H1 (cell line): ENCODE data around the gene BPIFB2. TPM values are rescaled to one million over a fixed set of nuclear protein-coding genes. Genes with fewer than 3 reads are reported as not detected.

Experiments
- CTCF ChIA-PET: fragments of 300-600 bp; sonication (Branson Sonifier 250); formaldehyde crosslinking; loops from one replicate; lab custom pipeline; 2021; ENCODE audit not compliant: partially characterized antibody; lab: Charles Lee
- POLR2A ChIA-PET: fragments of 300-600 bp; sonication (Branson Sonifier 250); formaldehyde crosslinking; loops from one replicate; lab custom pipeline; 2021; ENCODE audit warnings: inconsistent platforms; ENCODE audit not compliant: partially characterized antibody; lab: Charles Lee
- DNase-seq, 2 experiments: peaks; one replicate each; pipeline versions ENCODE4 v3.0.0 to v3.0.0-alpha.2; 2010 to 2022; ENCODE audit warnings: low spot score in 2 of 2, low read depth in 1 of 2, mixed read lengths in 1 of 2
- FAIRE-seq: peaks from 2 replicates; lab custom pipeline; 2011; peaks lifted over from hg19 to GRCh38; lab: Jason Lieb, UNC
- H2AFZ ChIP-seq: 2 replicates; pipeline ENCODE4 v1.8.1; 2012; ENCODE audit warnings: low read length, inconsistent platforms
- H2AK5ac ChIP-seq: 2 replicates; pipeline ENCODE4 v1.6.1; 2013; ENCODE audit warnings: low read depth, low read length
- H2BK120ac ChIP-seq: replicated peaks from 2 replicates; pipeline ENCODE3; 2013; ENCODE audit warnings: low read depth, low read length, inconsistent platforms
- H2BK12ac ChIP-seq: 2 replicates; pipeline ENCODE4 v1.6.1; 2013; ENCODE audit warnings: low read depth, low read length
- H2BK15ac ChIP-seq: 2 replicates; pipeline ENCODE4 v1.6.1; 2013; ENCODE audit warnings: low read length
- H2BK20ac ChIP-seq: 2 replicates; pipeline ENCODE4 v1.6.1; 2013; ENCODE audit warnings: low read length
- H2BK5ac ChIP-seq: 2 replicates; pipeline ENCODE4 v1.6.1; 2013; ENCODE audit warnings: low read depth, low read length
- H3K14ac ChIP-seq: 2 replicates; pipeline ENCODE4 v1.6.1; 2013; ENCODE audit warnings: inconsistent platforms; ENCODE audit not compliant: insufficient read length
- H3K18ac ChIP-seq: 2 replicates; pipeline ENCODE4 v1.6.1; 2013; ENCODE audit warnings: low read length; ENCODE audit errors: extremely low read depth
- H3K23ac ChIP-seq: 2 replicates; pipeline ENCODE4 v1.6.1; 2013; ENCODE audit warnings: inconsistent platforms; ENCODE audit not compliant: insufficient read length
- H3K23me2 ChIP-seq: 2 replicates; pipeline ENCODE4 v1.6.1; 2013; ENCODE audit warnings: low read depth, low read length
- H3K27ac ChIP-seq: 2 replicates; pipeline ENCODE4 v1.6.1; 2011; ENCODE audit warnings: low read depth, low read length, inconsistent platforms
- H3K27me3 ChIP-seq, 4 experiments: replicated peaks in 1 of 4; 1 replicate in 1 of 4; 2 replicates in 3 of 4; pipeline versions ENCODE4 v1.6.1 to v1.8.1; 2011 to 2013; ENCODE audit warnings: low read length in 3 of 4, mild to moderate bottlenecking in 3 of 4, inconsistent platforms in 2 of 4, mixed read lengths in 2 of 4, moderate library complexity in 1 of 4; ENCODE audit not compliant: control insufficient read depth in 3 of 4, insufficient read depth in 3 of 4; ENCODE audit errors: extremely low read depth in 1 of 4
- H3K36me3 ChIP-seq, 4 experiments: 2 replicates each; pipeline versions ENCODE4 v1.6.1 to v1.8.1; 2011 to 2013; ENCODE audit warnings: mild to moderate bottlenecking in 4 of 4, low read length in 3 of 4, moderate library complexity in 2 of 4, control low read depth in 1 of 4, inconsistent platforms in 1 of 4; ENCODE audit not compliant: insufficient read depth in 4 of 4, control insufficient read depth in 2 of 4
- H3K4ac ChIP-seq: replicated peaks from 2 replicates; pipeline ENCODE3; 2013; ENCODE audit warnings: low read length, low read depth, mixed read lengths, inconsistent platforms; ENCODE audit not compliant: insufficient read length
- H3K4me1 ChIP-seq, 4 experiments: replicated peaks in 1 of 4; 1 replicate in 1 of 4; 2 replicates in 3 of 4; pipeline versions ENCODE4 v1.6.1 to v1.8.1; 2011 to 2013; ENCODE audit warnings: low read length in 3 of 4, inconsistent platforms in 2 of 4, mixed read lengths in 1 of 4; ENCODE audit not compliant: insufficient read depth in 4 of 4, control insufficient read depth in 3 of 4
- H3K4me2 ChIP-seq, 2 experiments: 2 replicates each; pipeline versions ENCODE4 v1.6.1 to v1.8.1; 2011 to 2013; ENCODE audit warnings: low read depth in 2 of 2, low read length in 2 of 2, control low read depth in 1 of 2, inconsistent platforms in 1 of 2, mild to moderate bottlenecking in 1 of 2; ENCODE audit not compliant: insufficient read depth in 1 of 2
- H3K4me3 ChIP-seq, 4 experiments: fragments of 200-600, 300-600 bp in 1 of 4; sonication (generic), shearing (Covaris generic), sonication (Bioruptor Twin) in 1 of 4; 2 replicates each; pipeline versions ENCODE4 v1.5.1 to v1.8.1; 2011 to 2016; ENCODE audit warnings: low read length in 4 of 4, low read depth in 3 of 4, control low read depth in 2 of 4, inconsistent platforms in 2 of 4, mild to moderate bottlenecking in 2 of 4, mixed read lengths in 1 of 4, moderate library complexity in 1 of 4; ENCODE audit not compliant: insufficient read depth in 2 of 4; ENCODE audit errors: extremely low read depth in 1 of 4
- H3K56ac ChIP-seq: replicated peaks from 2 replicates; pipeline ENCODE3; 2013; ENCODE audit warnings: low read depth, mild to moderate bottlenecking, mixed read lengths, low read length, inconsistent platforms; ENCODE audit not compliant: insufficient read length
- H3K79me1 ChIP-seq: 2 replicates; pipeline ENCODE4 v1.6.1; 2013; ENCODE audit warnings: low read depth, low read length, control low read depth
- H3K79me2 ChIP-seq, 2 experiments: 2 replicates each; pipeline versions ENCODE4 v1.6.1 to v1.8.1; 2012 to 2013; ENCODE audit warnings: low read length in 2 of 2, mild to moderate bottlenecking in 2 of 2, inconsistent platforms in 1 of 2; ENCODE audit not compliant: insufficient read depth in 2 of 2, control insufficient read depth in 1 of 2
- H3K9ac ChIP-seq, 4 experiments: replicated peaks in 1 of 4; 1 replicate in 1 of 4; 2 replicates in 3 of 4; pipeline versions ENCODE4 v1.6.1 to v1.8.1; 2011 to 2013; ENCODE audit warnings: low read depth in 3 of 4, low read length in 3 of 4, control low read depth in 2 of 4, mild to moderate bottlenecking in 2 of 4, moderate library complexity in 2 of 4, inconsistent platforms in 1 of 4; ENCODE audit errors: extremely low read depth in 1 of 4
- H3K9me3 ChIP-seq, 2 experiments: 2 replicates each; pipeline versions ENCODE4 v1.6.1 to v1.8.1; 2012 to 2013; ENCODE audit warnings: mild to moderate bottlenecking in 2 of 2, moderate library complexity in 2 of 2, control low read depth in 1 of 2, inconsistent platforms in 1 of 2, low read depth in 1 of 2, low read length in 1 of 2, mixed read lengths in 1 of 2; ENCODE audit not compliant: insufficient read depth in 2 of 2
- H4K20me1 ChIP-seq, 2 experiments: replicated peaks in 1 of 2; 2 replicates each; pipeline versions ENCODE3 to v1.8.1; 2011 to 2013; ENCODE audit warnings: inconsistent platforms in 2 of 2, low read length in 2 of 2, mild to moderate bottlenecking in 1 of 2; ENCODE audit not compliant: insufficient read depth in 2 of 2, control insufficient read depth in 1 of 2
- H4K5ac ChIP-seq: 2 replicates; pipeline ENCODE4 v1.6.1; 2013; ENCODE audit warnings: low read length, low read depth, mixed read lengths, inconsistent platforms; ENCODE audit not compliant: insufficient read length
- H4K8ac ChIP-seq: 2 replicates; pipeline ENCODE4 v1.8.0; 2013; ENCODE audit warnings: mild to moderate bottlenecking, moderate library complexity, low read length, inconsistent platforms; ENCODE audit not compliant: insufficient read depth; ENCODE audit errors: extremely low read depth
- H4K91ac ChIP-seq: replicated peaks from 2 replicates; pipeline ENCODE3; 2013; ENCODE audit warnings: low read length, mixed read lengths, inconsistent platforms; ENCODE audit not compliant: insufficient read length
- CBX5 ChIP-seq: fragments of 300-800, 300-1000 bp; sonication (generic); IDR thresholded peaks from 2 replicates; pipeline ENCODE4 v1.7.1; 2016; ENCODE audit warnings: antibody characterized with exemption, low read length, low read depth
- E2F6 ChIP-seq: IDR thresholded peaks from 2 replicates; pipeline ENCODE4 v1.6.1; 2012; ENCODE audit warnings: inconsistent platforms
- NRF1 ChIP-seq: IDR thresholded peaks from 2 replicates; pipeline ENCODE4 v1.6.1; 2011; ENCODE audit warnings: mild to moderate bottlenecking, low read depth, low read length, improper control_type of control experiment
- RFX5 ChIP-seq: IDR thresholded peaks from 2 replicates; pipeline ENCODE4 v1.6.1; 2011; ENCODE audit warnings: low read depth, low read length, improper control_type of control experiment, borderline replicate concordance
- SP2 ChIP-seq: IDR thresholded peaks from 2 replicates; pipeline ENCODE4 v1.6.1; 2012; ENCODE audit warnings: mild to moderate bottlenecking, low read length, inconsistent platforms
- TEAD4 ChIP-seq: IDR thresholded peaks from 2 replicates; pipeline ENCODE4 v1.6.1; 2012; ENCODE audit warnings: low read depth, low read length, inconsistent platforms, mixed read lengths
- WGBS, 2 experiments: shearing (Covaris generic) in 1 of 2; methylation state at CpG; one replicate each; pipeline versions ENCODE4 v1.1.6 to v1.1.7; 2013 to 2015; ENCODE audit warnings: low lambda C conversion rate in 2 of 2, mixed read lengths in 2 of 2, inconsistent platforms in 1 of 2, low coverage in 1 of 2, missing lambda C conversion rate in 1 of 2; ENCODE audit not compliant: insufficient replicate concordance in 2 of 2, insufficient coverage in 1 of 2, insufficient read length in 1 of 2; ENCODE audit errors: extremely low coverage in 1 of 2, missing lambda C conversion rate in 1 of 2; 5-methylcytosine and 5-hydroxymethylcytosine counted together
- polyA plus RNA-seq, 7 experiments: library from polyadenylated mRNA; depleted of rRNA in 3 of 7; stranded (reverse) in 5 of 7; unstranded in 2 of 7; fragments of >200 nt in 5 of 7; fragments of 200-250 nt in 2 of 7; gene quantifications; 1 replicate in 5 of 7; 2 replicates in 1 of 7; 4 replicates in 1 of 7; pipeline versions ENCODE4 v1.2.1 to v1.2.3, GENCODE V29; 2011 to 2013; ENCODE audit warnings: missing spikeins in 2 of 7, mixed read lengths in 2 of 7
- total RNA-seq: library from RNA; stranded (reverse); fragmentation: NEBNext Ultra II Directional; extraction: Animal tissue kit (Norgen Biotek cat#: 25700); gene quantifications from 2 replicates; pipeline ENCODE4 v1.2.1, GENCODE V29; 2021

BPIFB2 gene
- total and polyA plus RNA-seq, 2 of the 8 experiments (the other 6 are each of a cell fraction or from before 2014, with no cell fraction given) = not detected

- DNase-seq = peak in 1 of 2 experiments; percentile 55
- no peak overlapping the region for H3K56ac ChIP-seq
- no peak overlapping the region for H3K27ac ChIP-seq
- no peak overlapping the region for H2BK5ac ChIP-seq
- no peak overlapping the region for H3K23ac ChIP-seq
- H3K14ac ChIP-seq = no peak overlapping the region
- no peak overlapping the region for H4K5ac ChIP-seq
- no peaks in the 10 kb centered on the region for H3K36me3 ChIP-seq
- ChIA-PET CTCF (interaction anchor here (3.8 kb wide), 1 partner anchor 36 kb away, joined by 13 read pairs; no protein-coding TSS in a partner anchor), POLR2A (no interaction called here)
- no peaks in the 10 kb centered on the region for H3K79me1 ChIP-seq
- H4K8ac ChIP-seq = no peak overlapping the region
- no peak overlapping the region for H3K4me2 ChIP-seq
- H3K79me2 ChIP-seq = no peaks in the 10 kb centered on the region
- H3K27me3 ChIP-seq = no peaks in the 10 kb centered on the region
- no peak overlapping the region for H2AFZ ChIP-seq
- no peak for FAIRE-seq
- 82% methylated on average over 22 of the region's 22 CpGs; no CpG with 5 or more reads in 1 of the 2 experiments for WGBS, 2 experiments
- no peak overlapping the region for H2BK12ac ChIP-seq
- H3K9me3 ChIP-seq = no peaks in the 10 kb centered on the region
- no peaks in the 10 kb centered on the region for H4K20me1 ChIP-seq
- no peak overlapping the region for H3K9ac ChIP-seq
- no peaks in the 10 kb centered on the region for H3K23me2 ChIP-seq
- no peak overlapping the region for H3K4ac ChIP-seq
- no peak overlapping the region for H2BK20ac ChIP-seq
- no peak overlapping the region for H2BK120ac ChIP-seq
- no peaks in the 10 kb centered on the region for H3K4me1 ChIP-seq
- H3K18ac ChIP-seq = no peak overlapping the region
- H2AK5ac ChIP-seq = no peak overlapping the region
- 0 out of 2 replicates have a peak overlapping the region, but pooled peaks have one; percentile 31 for H2BK15ac ChIP-seq
- no peak overlapping the region for H3K4me3 ChIP-seq
- H4K91ac ChIP-seq = no peak overlapping the region
- TF ChIP-seq TEAD4 (no peak), SP2 (no peak), RFX5 (no peak), E2F6 (no peak), CBX5 (no peak), NRF1 (no peak)
Observed at GRCh38 chr20:33059741-33060390, 52.4 kb downstream of the BPIFB2 start.
